Pancreas (tissue), 10 donors: ENCODE data around the gene NKX1-1. TPM values are rescaled to one million over a fixed set of nuclear protein-coding genes. Genes with fewer than 3 reads are reported as not detected.

Source experiments
- ATAC-seq, 4 donors: fragments of 200-7000 bp; cut with Tn5 transposase; one replicate each; pipeline versions ENCODE4 v1.8.0 to v1.9.1; 2020; ENCODE audit warnings: mild to moderate bottlenecking in 4 of 4, moderate library complexity in 4 of 4
- DNase-seq, 6 donors: peaks; one replicate each; pipeline ENCODE4 v3.0.0-alpha.2; 2020
- FAIRE-seq: peaks from 2 replicates; lab custom pipeline; 2012; peaks lifted over from hg19 to GRCh38; lab: Jason Lieb, UNC
- H3K27ac ChIP-seq, 4 donors: fragments of 200-600 bp; sonication (generic); 1 replicate in 3 of 4; 2 replicates in 1 of 4; pipeline versions ENCODE4 v1.5.0 to v1.8.0; 2020
- H3K27me3 ChIP-seq, 4 donors: fragments of 200-600 bp; one replicate each; pipeline ENCODE4 v1.8.0; 2021
- H3K36me3 ChIP-seq, 3 donors: fragments of 200-600 bp; sonication (generic) in 1 of 3; one replicate each; pipeline versions ENCODE4 v1.5.0 to v1.8.0; 2020 to 2021
- H3K4me1 ChIP-seq, 3 donors: fragments of 200-600 bp; one replicate each; pipeline ENCODE4 v1.8.0; 2021
- H3K4me3 ChIP-seq, 4 donors: fragments of 200-600 bp; sonication (generic) in 2 of 4; one replicate each; pipeline versions ENCODE4 v1.5.0 to v1.8.0; 2020 to 2021
- H3K9me3 ChIP-seq, 4 donors: fragments of 200-600 bp; one replicate each; pipeline ENCODE4 v1.8.0; 2021
- WGBS, 2 donors: extraction: QIAGEN DNeasy Blood & Tissue Kit; methylation state at CpG; one replicate each; pipeline ENCODE4 v1.1.7; 2013; 5-methylcytosine and 5-hydroxymethylcytosine counted together
- intact Hi-C, 3 donors: fragments of 100-400 bp; cut with DNase I; formaldehyde crosslinking; loops; one replicate each; pipeline versions ENCODE4 v1.11.1 to v1.14.2; 2022
- polyA plus RNA-seq, 2 donors: library from polyadenylated mRNA; stranded (reverse); fragments of 200-250 nt; gene quantifications; one replicate each; pipeline ENCODE4 v1.2.3, GENCODE V29; 2013
- total RNA-seq, 6 donors: library from RNA; stranded (reverse); fragmentation: NEBNext Ultra II Directional in 4 of 6; extraction: Animal tissue kit (Norgen Biotek cat#: 25700) in 4 of 6; gene quantifications; one replicate each; pipeline versions ENCODE4 v1.2.1 to v1.2.4, GENCODE V29; 2021 to 2023
- TF ChIP-seq, protein P1 (sequence below), 4 donors: fragments of 200-600 bp; sonication (generic) in 3 of 4; IDR thresholded peaks; one replicate each; pipeline versions ENCODE4 v1.5.0 to v1.8.0; 2021; ENCODE audit warnings: antibody characterized with exemption in 4 of 4
- donor health status: healthy with polysubstance abuse.
- donor health status: DM: no; HTN: no; CAD: no; lungs with moderate emphysema.
- donor health status: DM: no; HTN: no; CAD: no.
- donor health status: control.
- donor health status: control.
- donor health status: Bipolar disorder and iron deficiency.
- donor health status: DM: yes; HTN: yes; CAD: no.
- donor health status: DM: no; HTN: no; CAD: no.
- donor health status: DM: no; HTN: no; CAD: no.
- donor health status: DM: yes; HTN: yes; CAD: no.

The NKX1-1 gene
- total and polyA plus RNA-seq, 8 donors = not detected

DNA sequence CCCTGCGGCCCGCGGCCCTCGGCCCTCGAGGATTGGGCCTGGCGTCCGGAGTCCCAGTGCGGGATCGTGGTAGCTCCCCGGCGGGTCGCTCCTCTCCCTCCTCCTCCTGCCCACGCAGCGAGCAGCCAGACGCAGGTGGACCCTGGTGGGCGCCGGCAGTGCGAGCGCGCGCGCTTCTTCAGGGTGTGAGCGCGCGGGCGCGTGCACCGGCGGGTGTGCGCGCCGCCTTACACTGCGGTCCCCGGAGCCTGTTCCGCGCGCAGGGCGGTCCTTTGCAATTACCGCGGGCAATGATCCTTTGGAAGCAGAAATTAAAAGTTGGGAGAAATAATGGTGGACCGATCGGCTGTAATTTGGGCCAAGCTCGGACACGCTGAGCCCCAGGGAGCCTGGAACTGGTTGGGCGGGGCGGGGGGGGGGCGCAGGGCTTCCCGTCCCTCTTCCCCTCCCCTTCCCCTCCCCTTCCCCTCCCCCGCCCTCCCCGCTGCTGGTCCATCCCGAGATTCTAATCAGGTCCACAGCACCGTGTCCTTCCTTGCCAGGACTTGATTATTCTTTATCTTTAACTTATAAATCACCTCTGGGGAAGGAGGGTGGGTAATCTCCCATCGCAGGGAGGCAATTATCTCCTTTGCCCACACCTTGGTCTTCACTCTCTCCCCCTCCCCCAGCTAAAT lies 1.6 kb upstream of the NKX1-1 start:
- no peak for FAIRE-seq
- peak in 1 of 6 donors; percentile 3 for DNase-seq
- H3K9me3 ChIP-seq = no peaks in the 10 kb centered on the region

DNA sequence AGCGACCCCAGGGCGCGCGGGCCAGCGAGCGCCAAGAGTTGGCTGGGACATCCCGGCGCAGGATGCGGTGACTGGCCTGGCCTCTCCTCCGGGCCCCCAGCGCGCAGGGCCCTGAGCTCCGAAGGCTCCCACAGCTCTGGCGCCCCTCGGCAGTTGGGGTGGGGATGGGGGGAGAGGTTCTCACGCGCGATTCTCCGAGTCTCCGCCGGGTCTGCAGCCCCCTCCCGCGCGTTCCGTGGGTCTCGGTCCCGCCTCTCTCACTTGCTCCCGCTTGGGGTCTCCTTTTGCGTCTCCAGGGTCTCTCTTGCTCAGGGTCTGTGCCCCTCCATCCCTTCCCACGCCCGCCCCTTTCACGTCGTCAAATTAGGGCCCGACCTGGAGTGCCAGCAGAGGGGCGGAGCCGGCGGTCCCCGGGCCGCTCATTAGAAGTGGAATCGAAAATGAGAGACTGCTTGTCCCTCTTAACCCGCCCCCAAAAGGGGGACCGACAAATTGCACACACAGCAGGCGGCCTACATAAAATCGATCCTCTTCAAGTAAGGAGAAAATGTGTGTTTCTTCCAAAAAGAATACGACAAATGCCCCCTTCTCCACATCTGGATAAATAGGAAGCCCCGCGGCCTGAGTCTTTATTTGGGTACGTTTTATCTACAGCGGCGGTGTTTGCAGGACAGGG lies 877 bp upstream of the NKX1-1 start:
- DNase-seq (peak in 2 of 6 donors; percentile 7 to 48), FAIRE-seq (no peak), ATAC-seq (no peak)
- intact Hi-C loops = no loop called here
- peaks cover 0 to 3% (median 0%) of the 10 kb centered on the region in 3 donors for H3K4me1 ChIP-seq
- no peak overlapping the region for H3K27ac ChIP-seq
- 5 to 8% methylated on average over 38 to 50 of the region's 50 CpGs for WGBS, 2 donors
- no peaks in the 10 kb centered on the region for H3K36me3 ChIP-seq
- H3K4me3 ChIP-seq = no peak overlapping the region
- no peaks in the 10 kb centered on the region for H3K9me3 ChIP-seq
- TF ChIP-seq, protein P1, sequence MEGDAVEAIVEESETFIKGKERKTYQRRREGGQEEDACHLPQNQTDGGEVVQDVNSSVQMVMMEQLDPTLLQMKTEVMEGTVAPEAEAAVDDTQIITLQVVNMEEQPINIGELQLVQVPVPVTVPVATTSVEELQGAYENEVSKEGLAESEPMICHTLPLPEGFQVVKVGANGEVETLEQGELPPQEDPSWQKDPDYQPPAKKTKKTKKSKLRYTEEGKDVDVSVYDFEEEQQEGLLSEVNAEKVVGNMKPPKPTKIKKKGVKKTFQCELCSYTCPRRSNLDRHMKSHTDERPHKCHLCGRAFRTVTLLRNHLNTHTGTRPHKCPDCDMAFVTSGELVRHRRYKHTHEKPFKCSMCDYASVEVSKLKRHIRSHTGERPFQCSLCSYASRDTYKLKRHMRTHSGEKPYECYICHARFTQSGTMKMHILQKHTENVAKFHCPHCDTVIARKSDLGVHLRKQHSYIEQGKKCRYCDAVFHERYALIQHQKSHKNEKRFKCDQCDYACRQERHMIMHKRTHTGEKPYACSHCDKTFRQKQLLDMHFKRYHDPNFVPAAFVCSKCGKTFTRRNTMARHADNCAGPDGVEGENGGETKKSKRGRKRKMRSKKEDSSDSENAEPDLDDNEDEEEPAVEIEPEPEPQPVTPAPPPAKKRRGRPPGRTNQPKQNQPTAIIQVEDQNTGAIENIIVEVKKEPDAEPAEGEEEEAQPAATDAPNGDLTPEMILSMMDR (IDR thresholded peaks at IDR 0.05) = no peak
- peaks cover 0 to 65% (median 5%) of the 10 kb centered on the region in 4 donors for H3K27me3 ChIP-seq

More for the DNA sequence above, 1.6 kb upstream of the NKX1-1 start:
- Histone ChIP-seq H3K27me3 (peaks cover 0 to 58% (median 5%) of the 10 kb centered on the region in 4 donors), H3K36me3 (no peaks in the 10 kb centered on the region), H3K4me1 (no peaks in the 10 kb centered on the region), H3K27ac (no peak overlapping the region), H3K4me3 (no peak overlapping the region)
- 2 to 7% methylated on average over 51 to 53 of the region's 53 CpGs for WGBS, 2 donors
- TF ChIP-seq, protein P1 (IDR thresholded peaks at IDR 0.05) = no peak
- ATAC-seq = no peak
- intact Hi-C loops = no loop called here

DNA sequence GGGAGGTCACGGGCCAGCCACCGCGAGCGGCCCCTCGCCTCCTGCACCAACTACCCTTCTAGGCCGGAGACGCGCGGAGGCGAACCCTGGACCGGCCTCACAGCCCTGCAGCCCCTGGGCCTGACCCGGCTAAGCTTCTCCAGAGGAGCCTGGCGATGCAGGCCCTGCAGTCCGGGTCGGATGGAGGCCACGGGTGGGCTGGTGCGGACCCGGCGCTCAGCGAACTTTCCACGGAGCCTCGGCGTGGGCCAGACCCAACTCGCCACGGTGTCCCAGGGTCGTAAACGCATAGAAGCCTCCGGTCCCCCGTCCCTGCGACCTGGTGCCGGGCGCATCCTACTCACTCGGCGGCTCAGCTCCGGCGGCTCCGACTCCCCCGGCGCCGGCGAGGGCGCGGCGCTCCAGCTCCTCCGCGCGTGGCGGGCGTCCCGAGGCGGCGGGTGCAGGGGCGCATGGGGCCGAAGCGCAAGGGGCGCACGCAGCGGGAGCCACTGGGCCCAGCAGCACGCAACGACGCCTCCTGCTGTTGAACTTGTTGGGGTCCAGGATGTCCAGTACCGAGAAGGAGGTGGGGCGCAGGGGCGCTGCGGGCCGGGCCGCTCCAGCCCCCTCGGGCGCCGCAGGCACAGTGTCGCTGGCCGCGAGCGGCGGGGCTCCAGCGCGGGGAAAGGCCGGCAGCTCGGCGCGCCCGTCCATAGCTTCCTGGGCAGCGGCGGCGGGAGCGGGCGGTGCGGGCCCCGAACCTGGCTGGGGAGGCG lies 427 bp downstream of the NKX1-1 start:
- TF ChIP-seq, protein P1 (IDR thresholded peaks at IDR 0.05) = no peak
- intact Hi-C loops = no loop called here
- Histone ChIP-seq H3K4me3 (no peak overlapping the region), H3K27me3 (peaks cover 0 to 70% (median 5%) of the 10 kb centered on the region in 4 donors), H3K4me1 (peaks cover 0 to 3% (median 0%) of the 10 kb centered on the region in 3 donors), H3K36me3 (no peaks in the 10 kb centered on the region), H3K27ac (no peak overlapping the region), H3K9me3 (no peaks in the 10 kb centered on the region)
- ATAC-seq = no peak
- DNase-seq = peak in 2 of 6 donors; percentile 6 to 74
- no peak for FAIRE-seq
- 4 to 6% methylated on average over 71 to 90 of the region's 90 CpGs for WGBS, 2 donors

DNA sequence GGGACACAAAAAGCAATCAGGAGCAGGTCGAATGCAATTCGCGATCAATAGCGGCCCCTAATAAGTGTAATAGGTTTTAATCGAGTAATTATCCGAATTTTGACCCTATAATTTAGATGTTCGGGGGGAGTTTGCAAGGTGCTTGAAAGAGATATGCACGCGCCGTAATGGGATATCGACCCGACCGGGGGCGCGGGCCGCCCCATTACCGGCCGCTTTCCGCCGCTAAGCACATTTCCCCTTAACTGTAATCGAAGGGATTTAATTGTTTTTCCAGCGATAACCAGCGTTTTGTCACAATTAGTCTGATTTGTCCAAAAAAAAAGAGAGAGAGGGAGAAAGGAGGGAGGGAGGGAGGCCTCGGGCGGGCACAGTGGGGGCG lies 997 bp downstream of the NKX1-1 start:
- Histone ChIP-seq H3K9me3 (no peaks in the 10 kb centered on the region), H3K4me1 (peaks cover 0 to 3% (median 0%) of the 10 kb centered on the region in 3 donors), H3K4me3 (no peak overlapping the region), H3K36me3 (no peaks in the 10 kb centered on the region), H3K27ac (no peak overlapping the region), H3K27me3 (peaks cover 0 to 70% (median 5%) of the 10 kb centered on the region in 4 donors)
- 5 to 8% methylated on average over 26 of the region's 26 CpGs for WGBS, 2 donors
- TF ChIP-seq, protein P1 (IDR thresholded peaks at IDR 0.05) = no peak
- DNase-seq = no peak
- FAIRE-seq = no peak
- no peak for ATAC-seq
- intact Hi-C loops = no loop called here
